KMS-11 (cell line): ENCODE results near the gene SLC2A9.

Experiments
- H2AFZ ChIP-seq: fragments of 200-600 bp; sonication (generic); 2 replicates; pipeline ENCODE4 v1.6.1; 2016; ENCODE audit warnings: antibody characterized with exemption, mixed run types, low read depth
- H3K27ac ChIP-seq: fragments of 200-600 bp; sonication (generic); 2 replicates; pipeline ENCODE4 v1.6.1; 2016; ENCODE audit warnings: mild to moderate bottlenecking, mixed run types
- H3K27me3 ChIP-seq: fragments of 200-600 bp; sonication (generic); 2 replicates; pipeline ENCODE4 v1.6.1; 2017; ENCODE audit warnings: mild to moderate bottlenecking, low read depth, mixed run types, moderate library complexity; ENCODE audit not compliant: insufficient read depth
- H3K36me3 ChIP-seq: fragments of 200-600 bp; sonication (generic); 2 replicates; pipeline ENCODE4 v1.6.1; 2017; ENCODE audit warnings: mild to moderate bottlenecking, mixed run types; ENCODE audit not compliant: insufficient read depth
- H3K4me1 ChIP-seq: fragments of 200-600 bp; sonication (generic); 2 replicates; pipeline ENCODE4 v1.6.1; 2016; ENCODE audit warnings: mild to moderate bottlenecking, low read depth, mixed run types; ENCODE audit not compliant: poor library complexity, severe bottlenecking
- H3K4me2 ChIP-seq: fragments of 200-600 bp; sonication (generic); 2 replicates; pipeline ENCODE4 v1.7.0; 2016; ENCODE audit warnings: mild to moderate bottlenecking, mixed run types
- H3K4me3 ChIP-seq: fragments of 200-600 bp; sonication (generic); IDR thresholded peaks from 2 replicates; pipeline ENCODE4 v1.6.1; 2017; ENCODE audit warnings: low read depth, low read length, mixed read lengths; ENCODE audit not compliant: insufficient read depth
- H3K79me2 ChIP-seq: fragments of 200-600 bp; sonication (generic); 2 replicates; pipeline ENCODE4 v1.6.1; 2016; ENCODE audit warnings: low read depth, mixed run types; ENCODE audit not compliant: insufficient read depth
- H3K9ac ChIP-seq: fragments of 200-600 bp; sonication (generic); 2 replicates; pipeline ENCODE4 v1.6.1; 2016; ENCODE audit warnings: mild to moderate bottlenecking, mixed run types
- H4K20me1 ChIP-seq: fragments of 200-600 bp; sonication (generic); 2 replicates; pipeline ENCODE4 v1.6.1; 2016; ENCODE audit warnings: mild to moderate bottlenecking, mixed run types; ENCODE audit not compliant: insufficient read depth
- CTCF ChIP-seq: fragments of 200-600 bp; sonication (generic); conservative IDR thresholded peaks from 2 replicates; pipeline ENCODE4 v1.6.1; 2017; ENCODE audit warnings: low read depth, mild to moderate bottlenecking, antibody characterized with exemption, low read length, moderate library complexity, mixed read lengths

Gene SLC2A9

GRCh38 chr4:9875516-9875915 lies 145.8 kb downstream of the SLC2A9 start:
- no peak overlapping the region for H3K4me2 ChIP-seq
- no peaks in the 10 kb centered on the region for H3K36me3 ChIP-seq
- H3K79me2 ChIP-seq = no peaks in the 10 kb centered on the region
- H2AFZ ChIP-seq = no peak overlapping the region
- no peaks in the 10 kb centered on the region for H4K20me1 ChIP-seq
- TF ChIP-seq CTCF = no peak
- no peaks in the 10 kb centered on the region for H3K27me3 ChIP-seq
- no peak overlapping the region for H3K4me3 ChIP-seq
- no peak overlapping the region for H3K9ac ChIP-seq
- no peak overlapping the region for H3K27ac ChIP-seq
- H3K4me1 ChIP-seq = no peaks in the 10 kb centered on the region

- Histone ChIP-seq H4K20me1 (no peaks in the 10 kb centered on the region), H3K36me3 (no peaks in the 10 kb centered on the region), H3K4me1 (no peaks in the 10 kb centered on the region), H3K27me3 (no peaks in the 10 kb centered on the region), H3K79me2 (no peaks in the 10 kb centered on the region), H3K9ac (no peak overlapping the region), H2AFZ (no peak overlapping the region), H3K4me2 (no peak overlapping the region), H3K4me3 (no peak overlapping the region), H3K27ac (no peak overlapping the region)
- TF ChIP-seq CTCF = no peak
Measured at GRCh38 chr4:9874385-9874784, 146.9 kb downstream of the SLC2A9 start.

GRCh38 chr4:9870165-9870790 lies 151.0 kb downstream of the SLC2A9 start:
- H2AFZ ChIP-seq = no peak overlapping the region
- H3K4me2 ChIP-seq = no peak overlapping the region
- no peaks in the 10 kb centered on the region for H3K79me2 ChIP-seq
- no peaks in the 10 kb centered on the region for H4K20me1 ChIP-seq
- no peak for TF ChIP-seq CTCF
- no peaks in the 10 kb centered on the region for H3K36me3 ChIP-seq
- no peak overlapping the region for H3K9ac ChIP-seq
- no peak overlapping the region for H3K27ac ChIP-seq
- no peaks in the 10 kb centered on the region for H3K4me1 ChIP-seq
- no peaks in the 10 kb centered on the region for H3K27me3 ChIP-seq
- H3K4me3 ChIP-seq = no peak overlapping the region

GRCh38 chr4:9867751-9868425 lies 153.4 kb downstream of the SLC2A9 start:
- Histone ChIP-seq H3K4me1 (no peaks in the 10 kb centered on the region), H3K9ac (no peak overlapping the region), H3K27me3 (no peaks in the 10 kb centered on the region), H4K20me1 (no peaks in the 10 kb centered on the region), H2AFZ (no peak overlapping the region), H3K4me3 (no peak overlapping the region), H3K4me2 (no peak overlapping the region), H3K36me3 (no peaks in the 10 kb centered on the region), H3K27ac (no peak overlapping the region), H3K79me2 (no peaks in the 10 kb centered on the region)
- no peak for TF ChIP-seq CTCF
